Vagina (tissue), 2 donors: ENCODE data around the gene TOB1.

ENCODE experiments used
- CTCF ChIP-seq, 3 experiments: fragments of 450-650 bp in 2 of 3; fragments of 200-600 bp in 1 of 3; sonication (generic) in 1 of 3; IDR thresholded peaks; one replicate each; pipeline ENCODE4 v1.5.1; 2017 to 2019; ENCODE audit warnings: antibody characterized with exemption in 3 of 3, mild to moderate bottlenecking in 2 of 3, moderate library complexity in 2 of 3
- POLR2A ChIP-seq, 2 donors: fragments of 450-650 bp; IDR thresholded peaks; one replicate each; pipeline ENCODE4 v1.6.1; 2017; ENCODE audit warnings: antibody characterized with exemption in 2 of 2, mild to moderate bottlenecking in 2 of 2, moderate library complexity in 2 of 2
- POLR2AphosphoS5 ChIP-seq, 2 donors: sonication (generic); formaldehyde crosslinking; IDR thresholded peaks; one replicate each; pipeline ENCODE4 v1.9.0; 2017; ENCODE audit warnings: antibody characterized with exemption in 2 of 2, mild to moderate bottlenecking in 2 of 2, low read depth in 1 of 2; ENCODE audit not compliant: insufficient read depth in 1 of 2

GRCh38 chr17:50861822-50862528 is 4.2 kb downstream of the TOB1 start:
- TF ChIP-seq POLR2A (IDR thresholded peaks at IDR 0.05) = no peak
- no peak for TF ChIP-seq CTCF (IDR thresholded peaks at IDR 0.05)
- no peak for TF ChIP-seq POLR2AphosphoS5 (IDR thresholded peaks at IDR 0.05; ENCODE audit: insufficient read depth in 1 of 2, low read depth in 1 of 2)
